Natural killer cell (primary cell): ENCODE results near the gene LILRB2. TPM values are rescaled to one million over a fixed set of nuclear protein-coding genes. Genes with fewer than 3 reads are reported as not detected.

Experiments used
- ATAC-seq, 3 donors: fragments of 150-1000 bp in 2 of 3; fragments of 200-7000 bp in 1 of 3; cut with Tn5 transposase; 1 replicate in 1 of 3; 2 replicates in 2 of 3; pipeline ENCODE4 v1.10.0; 2021; ENCODE audit warnings: mild to moderate bottlenecking in 2 of 3, moderate library complexity in 2 of 3
- DNase-seq, 2 donors: peaks; one replicate each; pipeline versions ENCODE4 v3.0.0 to v3.0.0-alpha.2; 2013 to 2021; ENCODE audit warnings: mixed read lengths in 1 of 2
- H3K27ac ChIP-seq: one replicate; pipeline ENCODE4 v1.5.1; 2013; ENCODE audit warnings: mild to moderate bottlenecking, low read length
- H3K27me3 ChIP-seq: one replicate; pipeline ENCODE4 v1.6.1; 2013; ENCODE audit warnings: low read length; ENCODE audit not compliant: control insufficient read depth, insufficient read depth
- H3K36me3 ChIP-seq: one replicate; pipeline ENCODE4 v1.6.1; 2013; ENCODE audit warnings: low read length; ENCODE audit not compliant: control insufficient read depth, insufficient read depth
- H3K4me1 ChIP-seq: one replicate; pipeline ENCODE4 v1.6.1; 2013; ENCODE audit warnings: low read length; ENCODE audit not compliant: control insufficient read depth, insufficient read depth
- H3K4me3 ChIP-seq: one replicate; pipeline ENCODE4 v1.5.1; 2013; ENCODE audit warnings: low read length
- H3K9me3 ChIP-seq: one replicate; pipeline ENCODE4 v1.6.1; 2013; ENCODE audit warnings: low read length; ENCODE audit not compliant: control insufficient read depth, insufficient read depth
- H3K27ac Mint-ChIP-seq, 2 donors: one replicate each; pipeline ENCODE4 v1.8.0; 2022; ENCODE audit warnings: mild to moderate bottlenecking in 2 of 2, mixed read lengths in 2 of 2, moderate library complexity in 1 of 2
- H3K27me3 Mint-ChIP-seq, 2 donors: one replicate each; pipeline ENCODE4 v1.8.0; 2022; ENCODE audit warnings: low read depth in 2 of 2, mixed read lengths in 2 of 2
- H3K36me3 Mint-ChIP-seq: one replicate; pipeline ENCODE4 v1.8.0; 2022; ENCODE audit warnings: mixed read lengths
- H3K4me1 Mint-ChIP-seq, 2 donors: one replicate each; pipeline ENCODE4 v1.8.0; 2022; ENCODE audit warnings: mixed read lengths in 2 of 2
- H3K4me3 Mint-ChIP-seq: one replicate; pipeline ENCODE4 v1.8.0; 2022; ENCODE audit warnings: mild to moderate bottlenecking, moderate library complexity, mixed read lengths
- H3K9me3 Mint-ChIP-seq, 2 donors: one replicate each; pipeline ENCODE4 v1.8.0; 2022; ENCODE audit warnings: mixed read lengths in 2 of 2
- WGBS: methylation state at CpG from one replicate; pipeline ENCODE4 v1.1.7; 2013; ENCODE audit warnings: missing lambda C conversion rate; ENCODE audit not compliant: insufficient coverage; 5-methylcytosine and 5-hydroxymethylcytosine counted together
- intact Hi-C: fragments of 100-400 bp; cut with micrococcal nuclease; formaldehyde crosslinking; loops from one replicate; pipeline ENCODE4 v1.14.2; 2022
- total RNA-seq, 4 donors: library from RNA; stranded (reverse); fragments of 120-200 nt in 1 of 4; gene quantifications; one replicate each; pipeline versions ENCODE4 v1.2.3 to v1.2.4, GENCODE V29; 2013 to 2022
- TF ChIP-seq, protein P1 (sequence below): fragments of 200-600 bp; IDR thresholded peaks from one replicate; pipeline ENCODE4 v1.8.0; 2022; ENCODE audit warnings: antibody characterized with exemption

LILRB2 gene
- total RNA-seq, 3 donors from 2014 or later (not counting 1 experiment from before 2014, with no cell fraction given), result 4.6 to 41.4 (median 23.7) TPM

DNA sequence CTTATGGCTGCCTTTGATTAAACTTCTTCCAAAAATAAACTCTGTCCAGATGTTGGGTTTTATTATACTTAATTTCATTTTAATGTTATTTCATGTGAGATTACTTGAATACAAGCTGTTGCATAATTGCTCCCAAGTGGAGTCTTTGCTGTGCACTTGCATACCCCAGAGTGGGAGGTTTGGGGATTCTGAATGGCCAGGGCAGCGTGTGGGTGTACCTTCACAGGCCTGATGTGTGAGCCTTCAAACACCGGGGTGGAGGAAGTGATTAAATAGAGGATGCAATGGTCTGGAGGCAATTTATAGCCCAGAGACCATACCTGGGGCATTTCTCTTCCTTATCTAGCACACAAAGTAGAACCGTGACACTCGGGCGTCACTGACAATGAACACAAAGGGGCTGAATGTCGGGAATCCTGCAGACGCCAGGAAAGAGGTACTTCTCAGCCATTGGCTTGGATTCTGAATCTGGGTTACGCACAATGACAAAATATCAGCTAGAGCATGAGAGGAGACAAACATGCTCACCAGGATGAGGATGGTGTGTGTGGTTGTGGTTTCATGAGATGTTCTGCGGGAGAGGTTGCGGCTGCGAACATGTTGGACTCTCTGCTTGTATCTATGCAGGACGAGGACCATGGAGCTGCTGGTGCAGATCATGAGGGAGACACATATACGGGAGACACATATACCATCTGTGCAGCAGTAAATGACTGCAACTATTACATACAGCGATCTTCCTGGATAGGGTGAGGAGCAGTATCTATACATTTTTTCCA is 39.2 kb upstream of the LILRB2 start:
- Histone ChIP-seq H3K27ac (no peak overlapping the region), H3K4me1 (peaks cover 3% of the 10 kb centered on the region), H3K4me3 (no peak overlapping the region), H3K27me3 (no peaks in the 10 kb centered on the region), H3K9me3 (no peaks in the 10 kb centered on the region), H3K36me3 (no peaks in the 10 kb centered on the region)
- DNase-seq (no peak), ATAC-seq (no peak)
- peaks cover 0 to 2% of the 10 kb centered on the region in 2 donors for H3K4me1 Mint-ChIP-seq
- H3K9me3 Mint-ChIP-seq, result no peaks in the 10 kb centered on the region
- H3K27me3 Mint-ChIP-seq, result peaks cover 26 to 40% of the 10 kb centered on the region in 2 donors
- intact Hi-C loops, result no loop called here
- TF ChIP-seq, protein P1, sequence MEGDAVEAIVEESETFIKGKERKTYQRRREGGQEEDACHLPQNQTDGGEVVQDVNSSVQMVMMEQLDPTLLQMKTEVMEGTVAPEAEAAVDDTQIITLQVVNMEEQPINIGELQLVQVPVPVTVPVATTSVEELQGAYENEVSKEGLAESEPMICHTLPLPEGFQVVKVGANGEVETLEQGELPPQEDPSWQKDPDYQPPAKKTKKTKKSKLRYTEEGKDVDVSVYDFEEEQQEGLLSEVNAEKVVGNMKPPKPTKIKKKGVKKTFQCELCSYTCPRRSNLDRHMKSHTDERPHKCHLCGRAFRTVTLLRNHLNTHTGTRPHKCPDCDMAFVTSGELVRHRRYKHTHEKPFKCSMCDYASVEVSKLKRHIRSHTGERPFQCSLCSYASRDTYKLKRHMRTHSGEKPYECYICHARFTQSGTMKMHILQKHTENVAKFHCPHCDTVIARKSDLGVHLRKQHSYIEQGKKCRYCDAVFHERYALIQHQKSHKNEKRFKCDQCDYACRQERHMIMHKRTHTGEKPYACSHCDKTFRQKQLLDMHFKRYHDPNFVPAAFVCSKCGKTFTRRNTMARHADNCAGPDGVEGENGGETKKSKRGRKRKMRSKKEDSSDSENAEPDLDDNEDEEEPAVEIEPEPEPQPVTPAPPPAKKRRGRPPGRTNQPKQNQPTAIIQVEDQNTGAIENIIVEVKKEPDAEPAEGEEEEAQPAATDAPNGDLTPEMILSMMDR, result no peak
- 82% methylated on average over 13 of the region's 14 CpGs for WGBS
- no peaks in the 10 kb centered on the region for H3K36me3 Mint-ChIP-seq
- no peak overlapping the region for H3K27ac Mint-ChIP-seq
- no peak overlapping the region for H3K4me3 Mint-ChIP-seq

DNA sequence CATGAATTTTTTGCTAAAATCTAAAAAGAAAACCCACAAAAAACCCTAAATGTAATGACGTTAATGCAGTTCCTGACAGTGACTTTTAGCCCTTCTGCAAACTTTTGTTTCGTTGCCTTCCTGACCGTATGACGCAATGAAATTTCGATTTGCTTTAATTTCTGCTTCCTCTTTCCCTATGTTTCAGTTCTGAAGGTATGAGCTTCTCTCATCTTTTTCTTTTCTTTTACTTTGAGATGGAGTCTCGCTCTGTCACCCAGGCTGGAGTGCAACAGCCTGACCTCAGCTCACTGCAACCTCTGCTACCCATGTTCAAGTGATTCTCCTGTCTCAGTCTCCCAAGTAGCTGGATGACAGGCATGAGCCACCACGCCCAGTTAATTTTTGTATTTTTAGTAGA is 38.1 kb upstream of the LILRB2 start:
- intact Hi-C loops, result no loop called here
- no peak for DNase-seq
- H3K27ac Mint-ChIP-seq, result no peak overlapping the region

DNA sequence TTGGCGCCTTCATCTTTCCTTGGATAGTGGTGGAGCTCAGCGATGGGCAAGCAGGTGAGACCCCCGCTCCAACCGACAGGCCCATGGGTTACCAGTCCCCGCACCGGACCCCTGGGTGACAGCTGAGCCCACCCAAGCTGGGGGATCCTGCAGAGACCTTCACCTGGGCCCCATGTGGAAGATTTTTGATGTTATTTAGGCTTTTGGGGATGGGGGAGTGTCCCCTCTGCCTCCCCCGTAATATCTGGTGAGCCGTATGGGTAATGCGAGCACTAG is 37.0 kb upstream of the LILRB2 start:
- intact Hi-C loops, result no loop called here
- WGBS, result 93% methylated on average over 9 of the region's 9 CpGs
- no peaks in the 10 kb centered on the region for H3K27me3 ChIP-seq
- no peak overlapping the region for H3K27ac ChIP-seq
- Mint-ChIP-seq H3K4me1 (no peaks in the 10 kb centered on the region), H3K4me3 (no peak overlapping the region), H3K27ac (no peak overlapping the region), H3K9me3 (no peaks in the 10 kb centered on the region), H3K36me3 (no peaks in the 10 kb centered on the region), H3K27me3 (peaks cover 33 to 41% of the 10 kb centered on the region in 2 donors)
- DNase-seq, result no peak
- no peak for ATAC-seq
- TF ChIP-seq, protein P1, result no peak
- H3K9me3 ChIP-seq, result no peaks in the 10 kb centered on the region
- no peaks in the 10 kb centered on the region for H3K36me3 ChIP-seq
- peaks cover 4% of the 10 kb centered on the region for H3K4me1 ChIP-seq
- H3K4me3 ChIP-seq, result no peak overlapping the region

More for the DNA sequence above, 38.1 kb upstream of the LILRB2 start:
- H3K9me3 ChIP-seq, result no peaks in the 10 kb centered on the region
- no peaks in the 10 kb centered on the region for H3K4me1 Mint-ChIP-seq
- no peaks in the 10 kb centered on the region for H3K36me3 Mint-ChIP-seq
- H3K4me3 ChIP-seq, result no peak overlapping the region
- 35% methylated on average over 7 of the region's 7 CpGs for WGBS
- H3K27ac ChIP-seq, result no peak overlapping the region
- H3K27me3 ChIP-seq, result no peaks in the 10 kb centered on the region
- peaks cover 3% of the 10 kb centered on the region for H3K4me1 ChIP-seq
- TF ChIP-seq, protein P1, result no peak
- no peak overlapping the region for H3K4me3 Mint-ChIP-seq
- no peak for ATAC-seq
- no peaks in the 10 kb centered on the region for H3K36me3 ChIP-seq
- H3K27me3 Mint-ChIP-seq, result peaks cover 24 to 34% of the 10 kb centered on the region in 2 donors
- no peaks in the 10 kb centered on the region for H3K9me3 Mint-ChIP-seq
